ENCODE measurements around the gene CWF19L1.

- TF ChIP-seq CTCF (IDR thresholded peaks at IDR 0.05), result peak in 1 of 3 experiments; percentile 28
- TF ChIP-seq POLR2A (IDR thresholded peaks at IDR 0.05; ENCODE audit: low read depth), result no peak
- peak; percentile 87 to 94 for TF ChIP-seq POLR2AphosphoS5 (IDR thresholded peaks at IDR 0.05)
These were observed at the start of gene CWF19L1 for GRCh38 chr10:100267239-100268104.

Data from esophagus muscularis mucosa (tissue), 3 donors.